ENCODE data around the gene SORCS3. TPM values are rescaled to one million over a fixed set of nuclear protein-coding genes. Genes with fewer than 3 reads are reported as not detected.

SORCS3 gene
- total RNA-seq, 1 experiment from 2014 or later = 0.18 TPM

DNA sequence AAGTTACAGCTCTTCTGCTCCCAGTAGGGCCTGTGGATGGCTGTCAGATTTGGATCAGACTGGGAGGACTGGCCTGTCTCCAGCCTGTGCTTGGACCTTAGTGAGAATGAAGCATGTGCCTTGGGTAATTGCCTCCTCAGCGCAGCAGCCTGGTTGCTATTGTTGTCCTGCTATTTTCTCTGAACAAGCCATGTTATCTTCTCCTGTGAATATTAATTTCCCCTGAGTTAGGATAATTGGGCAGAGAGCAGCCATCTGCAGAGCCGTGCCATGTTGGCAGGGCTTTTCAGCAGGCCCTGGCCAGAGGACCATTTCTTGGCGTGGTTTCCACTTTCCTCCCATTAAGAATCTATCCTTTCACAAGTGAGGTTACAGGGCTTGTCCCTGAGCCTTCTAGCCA lies 497.3 kb downstream of the SORCS3 start:
- H3K36me3 Mint-ChIP-seq (ENCODE audit: insufficient read depth, unreplicated experiment) = no peaks in the 10 kb centered on the region
- BruUV-seq (replicated peaks) = no TSS peak

DNA sequence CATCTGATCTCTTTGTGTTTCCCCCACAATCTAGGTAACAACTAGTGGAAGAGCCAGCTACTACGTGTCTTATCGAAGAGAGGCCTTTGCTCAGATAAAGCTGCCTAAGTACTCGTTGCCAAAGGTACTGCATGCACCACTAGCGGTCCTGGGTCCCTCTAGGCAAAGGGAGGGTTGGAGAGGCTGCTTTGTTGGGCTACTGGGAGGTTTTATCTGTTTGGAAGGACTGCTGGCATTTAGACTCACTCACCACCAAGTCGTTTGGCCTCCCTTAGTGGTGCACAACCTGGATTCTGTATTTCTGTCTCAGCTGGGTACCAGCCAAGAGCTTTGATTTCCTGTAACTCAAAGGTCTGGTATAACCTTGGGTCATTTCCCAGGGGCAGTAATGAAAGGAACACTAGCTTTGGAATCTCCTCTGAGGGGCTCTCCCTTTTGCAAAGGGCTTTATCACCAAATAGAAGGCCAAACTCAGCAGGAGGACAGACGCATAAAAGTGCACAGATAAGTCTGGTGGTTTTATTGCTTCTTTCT lies 498.3 kb downstream of the SORCS3 start:
- no peaks in the 10 kb centered on the region for H3K9me3 Mint-ChIP-seq (ENCODE audit: unreplicated experiment)
- no peaks in the 10 kb centered on the region for H3K27me3 Mint-ChIP-seq (ENCODE audit: insufficient read depth, unreplicated experiment)
- DNase-seq = no peak
- TF ChIP-seq, protein P1, sequence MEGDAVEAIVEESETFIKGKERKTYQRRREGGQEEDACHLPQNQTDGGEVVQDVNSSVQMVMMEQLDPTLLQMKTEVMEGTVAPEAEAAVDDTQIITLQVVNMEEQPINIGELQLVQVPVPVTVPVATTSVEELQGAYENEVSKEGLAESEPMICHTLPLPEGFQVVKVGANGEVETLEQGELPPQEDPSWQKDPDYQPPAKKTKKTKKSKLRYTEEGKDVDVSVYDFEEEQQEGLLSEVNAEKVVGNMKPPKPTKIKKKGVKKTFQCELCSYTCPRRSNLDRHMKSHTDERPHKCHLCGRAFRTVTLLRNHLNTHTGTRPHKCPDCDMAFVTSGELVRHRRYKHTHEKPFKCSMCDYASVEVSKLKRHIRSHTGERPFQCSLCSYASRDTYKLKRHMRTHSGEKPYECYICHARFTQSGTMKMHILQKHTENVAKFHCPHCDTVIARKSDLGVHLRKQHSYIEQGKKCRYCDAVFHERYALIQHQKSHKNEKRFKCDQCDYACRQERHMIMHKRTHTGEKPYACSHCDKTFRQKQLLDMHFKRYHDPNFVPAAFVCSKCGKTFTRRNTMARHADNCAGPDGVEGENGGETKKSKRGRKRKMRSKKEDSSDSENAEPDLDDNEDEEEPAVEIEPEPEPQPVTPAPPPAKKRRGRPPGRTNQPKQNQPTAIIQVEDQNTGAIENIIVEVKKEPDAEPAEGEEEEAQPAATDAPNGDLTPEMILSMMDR (IDR thresholded peaks at IDR 0.05; ENCODE audit: insufficient read depth in 1 of 2, low read depth in 1 of 2, low read length in 1 of 2, severe bottlenecking in 1 of 2, unreplicated experiment in 1 of 2) = no peak
- no peak overlapping the region for H3K27ac Mint-ChIP-seq (ENCODE audit: unreplicated experiment)
- Histone ChIP-seq H3K27me3 (replicated peaks; ENCODE audit: control insufficient read depth, insufficient read depth, low read length) (no peaks in the 10 kb centered on the region), H3K4me3 (ENCODE audit: low read depth, low read length) (no peak overlapping the region), H3K4me1 (no peaks in the 10 kb centered on the region), H3K36me3 (ENCODE audit: control insufficient read depth, insufficient read depth, low read length) (no peaks in the 10 kb centered on the region), H3K9me3 (no peaks in the 10 kb centered on the region)
- no peaks in the 10 kb centered on the region for H3K36me3 Mint-ChIP-seq (ENCODE audit: insufficient read depth, unreplicated experiment)
- ChIA-PET POLR2A (no interaction called here), CTCF (no interaction called here)
- intact Hi-C loops (cut with micrococcal nuclease; ENCODE audit: unreplicated experiment) = no loop called here
- H3K4me3 Mint-ChIP-seq (ENCODE audit: unreplicated experiment) = no peak overlapping the region
- no TSS peak for BruUV-seq (replicated peaks)
- no peaks in the 10 kb centered on the region for H3K4me1 Mint-ChIP-seq (ENCODE audit: low read depth, unreplicated experiment)

More for the DNA sequence above, 497.3 kb downstream of the SORCS3 start:
- no peaks in the 10 kb centered on the region for H3K4me1 ChIP-seq
- ChIA-PET CTCF (no interaction called here), POLR2A (no interaction called here)
- no peak for DNase-seq
- no peaks in the 10 kb centered on the region for H3K9me3 Mint-ChIP-seq (ENCODE audit: unreplicated experiment)
- no peaks in the 10 kb centered on the region for H3K27me3 Mint-ChIP-seq (ENCODE audit: insufficient read depth, unreplicated experiment)
- H3K27me3 ChIP-seq (replicated peaks; ENCODE audit: control insufficient read depth, insufficient read depth, low read length) = no peaks in the 10 kb centered on the region
- H3K4me3 ChIP-seq (ENCODE audit: low read depth, low read length) = no peak overlapping the region
- intact Hi-C loops (cut with micrococcal nuclease; ENCODE audit: unreplicated experiment) = no loop called here
- no peaks in the 10 kb centered on the region for H3K9me3 ChIP-seq
- H3K4me3 Mint-ChIP-seq (ENCODE audit: unreplicated experiment) = no peak overlapping the region
- no peaks in the 10 kb centered on the region for H3K36me3 ChIP-seq (ENCODE audit: control insufficient read depth, insufficient read depth, low read length)
- H3K4me1 Mint-ChIP-seq (ENCODE audit: low read depth, unreplicated experiment) = no peaks in the 10 kb centered on the region
- TF ChIP-seq, protein P1 (IDR thresholded peaks at IDR 0.05; ENCODE audit: insufficient read depth in 1 of 2, low read depth in 1 of 2, low read length in 1 of 2, severe bottlenecking in 1 of 2, unreplicated experiment in 1 of 2) = no peak
- no peak overlapping the region for H3K27ac Mint-ChIP-seq (ENCODE audit: unreplicated experiment)

DNA sequence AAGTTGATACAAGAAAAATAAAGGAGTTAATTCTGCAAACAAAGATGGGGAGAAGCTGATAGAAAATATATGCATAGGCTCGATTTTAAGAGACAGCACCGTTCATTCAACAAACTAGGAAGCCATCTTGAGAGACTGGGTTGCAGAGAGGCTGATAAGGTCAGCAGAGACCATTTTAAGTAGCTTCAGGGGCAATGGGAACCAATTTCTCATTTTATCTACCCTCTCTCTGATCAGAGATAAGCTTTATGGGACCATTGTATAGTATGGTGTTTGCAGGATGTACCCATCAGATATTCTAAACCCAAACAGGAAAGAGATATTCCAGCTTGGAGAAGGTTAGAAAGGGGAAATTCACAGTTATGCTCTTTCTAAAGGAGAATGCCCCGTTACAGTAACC lies 499.5 kb downstream of the SORCS3 start:
- H3K4me1 ChIP-seq = no peaks in the 10 kb centered on the region
- no peak for DNase-seq
- H3K36me3 ChIP-seq (ENCODE audit: control insufficient read depth, insufficient read depth, low read length) = no peaks in the 10 kb centered on the region
- POLR2A ChIA-PET = no interaction called here
- Mint-ChIP-seq H3K4me1 (ENCODE audit: low read depth, unreplicated experiment) (no peaks in the 10 kb centered on the region), H3K4me3 (ENCODE audit: unreplicated experiment) (no peak overlapping the region), H3K9me3 (ENCODE audit: unreplicated experiment) (no peaks in the 10 kb centered on the region), H3K27me3 (ENCODE audit: insufficient read depth, unreplicated experiment) (no peaks in the 10 kb centered on the region), H3K36me3 (ENCODE audit: insufficient read depth, unreplicated experiment) (no peaks in the 10 kb centered on the region), H3K27ac (ENCODE audit: unreplicated experiment) (no peak overlapping the region)
- no TSS peak for BruUV-seq (replicated peaks)
- no peak overlapping the region for H3K4me3 ChIP-seq (ENCODE audit: low read depth, low read length)
- no peaks in the 10 kb centered on the region for H3K27me3 ChIP-seq (replicated peaks; ENCODE audit: control insufficient read depth, insufficient read depth, low read length)
- no peaks in the 10 kb centered on the region for H3K9me3 ChIP-seq
- CTCF ChIA-PET = no interaction called here
- TF ChIP-seq, protein P1 (IDR thresholded peaks at IDR 0.05; ENCODE audit: insufficient read depth in 1 of 2, low read depth in 1 of 2, low read length in 1 of 2, severe bottlenecking in 1 of 2, unreplicated experiment in 1 of 2) = no peak
- intact Hi-C loops (cut with micrococcal nuclease; ENCODE audit: unreplicated experiment) = no loop called here

Measured in Caco-2 (cell line).